HG03378 (cell line): ENCODE data around the gene FABP6.
"Not testable (repeated sequence)": the region's sequence is repeated elsewhere in the genome, so short reads cannot be mapped to it uniquely, and the experiment has no call there.

Source experiments
- ATAC-seq: cut with Tn5 transposase; IDR thresholded peaks from one replicate; pipeline ENCODE4 v1.9.1; 2021; ENCODE audit warnings: mild to moderate bottlenecking, moderate library complexity; ENCODE audit not compliant: unreplicated experiment

Gene FABP6

GRCh38 chr5:160229190-160229742 lies at the start of gene FABP6:
Gene FABP6 (plus strand): TSS chr5:160229506. CDS start chr5:160229558, 52 bp downstream.
- ATAC-seq, result no peak

GRCh38 chr5:160180931-160181330 lies 48.4 kb upstream of the FABP6 start:
- ATAC-seq, result no peak

- ATAC-seq, result no peak
These were observed 47.2 kb upstream of the FABP6 start for GRCh38 chr5:160181965-160182622.

- no peak for ATAC-seq
These were observed 46.2 kb upstream of the FABP6 start for GRCh38 chr5:160183075-160183474.

GRCh38 chr5:160185626-160186360 lies 43.5 kb upstream of the FABP6 start:
- no peak for ATAC-seq

- ATAC-seq, result no peak
These were observed 42.8 kb upstream of the FABP6 start for GRCh38 chr5:160186480-160186879.

- no peak for ATAC-seq
These were observed 42.2 kb upstream of the FABP6 start for GRCh38 chr5:160187091-160187490.

GRCh38 chr5:160188141-160189015 lies 40.9 kb upstream of the FABP6 start:
- no peak for ATAC-seq

GRCh38 chr5:160192424-160192823 lies 36.9 kb upstream of the FABP6 start:
- ATAC-seq, result no peak

GRCh38 chr5:160193076-160193475 lies 36.2 kb upstream of the FABP6 start:
- not testable (repeated sequence) for ATAC-seq

- not testable (repeated sequence) for ATAC-seq
These were observed 35.5 kb upstream of the FABP6 start for GRCh38 chr5:160193790-160194189.

GRCh38 chr5:160197341-160198144 lies 31.8 kb upstream of the FABP6 start:
- no peak for ATAC-seq

- ATAC-seq, result no peak
These were observed 31.2 kb upstream of the FABP6 start for GRCh38 chr5:160198146-160198545.

GRCh38 chr5:160198841-160199409 lies 30.4 kb upstream of the FABP6 start:
- ATAC-seq, result no peak

- peak; percentile 63 for ATAC-seq
These were observed 29.8 kb upstream of the FABP6 start for GRCh38 chr5:160199410-160199911.

GRCh38 chr5:160207061-160207460 lies 22.2 kb upstream of the FABP6 start:
- no peak for ATAC-seq

GRCh38 chr5:160209917-160210316 lies 19.4 kb upstream of the FABP6 start:
- ATAC-seq, result no peak

- no peak for ATAC-seq
These were observed 18.7 kb upstream of the FABP6 start for GRCh38 chr5:160210606-160211005.

- no peak for ATAC-seq
These were observed 18.0 kb upstream of the FABP6 start for GRCh38 chr5:160211352-160211751.

GRCh38 chr5:160213537-160213936 lies 15.8 kb upstream of the FABP6 start:
- no peak for ATAC-seq
